Renal cortical epithelial cell (primary cell): ENCODE results near the gene SLC38A10. TPM values are rescaled to one million over a fixed set of nuclear protein-coding genes. Genes with fewer than 3 reads are reported as not detected.

ENCODE experiments used
- DNase-seq: peaks from one replicate; pipeline ENCODE4 v3.0.0-alpha.2; 2011; ENCODE audit warnings: low read depth
- total RNA-seq: library from RNA; depleted of rRNA; stranded (reverse); fragments of >200 nt; gene quantifications from 2 replicates; pipeline ENCODE4 v1.2.3, GENCODE V29; 2014

The SLC38A10 gene
- total RNA-seq, 1 donor from 2014 or later: 127 TPM

DNA sequence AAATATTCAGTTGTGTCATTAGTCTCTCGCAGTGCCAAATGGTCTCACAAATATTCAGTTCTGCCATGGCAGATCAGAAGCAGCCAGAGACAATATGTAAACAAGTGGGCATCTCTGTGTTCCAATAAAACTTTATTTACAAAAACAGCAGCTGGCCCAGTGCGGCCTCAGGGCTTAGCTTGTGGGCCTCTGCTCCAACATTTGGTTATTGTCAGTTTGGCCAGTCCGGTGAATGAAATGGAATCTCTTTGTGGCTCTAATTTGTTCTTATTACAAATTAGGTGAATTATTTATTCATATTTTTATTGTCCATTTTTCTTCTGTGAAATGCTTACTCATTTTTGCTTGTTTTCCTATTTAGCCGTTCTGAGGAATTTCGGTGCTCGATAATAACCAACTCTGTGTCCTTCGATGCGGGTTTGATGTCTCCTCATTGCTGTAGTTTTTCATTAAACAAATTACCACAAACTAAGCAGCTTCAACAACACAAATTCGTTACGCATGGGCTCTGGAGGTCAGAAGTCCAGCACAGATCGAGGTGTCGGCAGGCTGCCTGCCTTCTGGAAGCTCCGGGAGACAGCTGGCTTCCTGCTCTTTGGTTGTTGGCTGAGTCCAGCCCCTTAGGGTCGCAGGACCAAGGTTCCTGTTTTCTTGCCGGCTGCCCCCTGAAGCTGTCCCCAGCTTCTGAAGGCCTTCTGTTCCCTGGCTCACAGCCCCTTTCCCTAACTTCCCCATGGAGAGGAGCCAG lies 4.1 kb upstream of the SLC38A10 start:
- peak; percentile 48 for DNase-seq

DNA sequence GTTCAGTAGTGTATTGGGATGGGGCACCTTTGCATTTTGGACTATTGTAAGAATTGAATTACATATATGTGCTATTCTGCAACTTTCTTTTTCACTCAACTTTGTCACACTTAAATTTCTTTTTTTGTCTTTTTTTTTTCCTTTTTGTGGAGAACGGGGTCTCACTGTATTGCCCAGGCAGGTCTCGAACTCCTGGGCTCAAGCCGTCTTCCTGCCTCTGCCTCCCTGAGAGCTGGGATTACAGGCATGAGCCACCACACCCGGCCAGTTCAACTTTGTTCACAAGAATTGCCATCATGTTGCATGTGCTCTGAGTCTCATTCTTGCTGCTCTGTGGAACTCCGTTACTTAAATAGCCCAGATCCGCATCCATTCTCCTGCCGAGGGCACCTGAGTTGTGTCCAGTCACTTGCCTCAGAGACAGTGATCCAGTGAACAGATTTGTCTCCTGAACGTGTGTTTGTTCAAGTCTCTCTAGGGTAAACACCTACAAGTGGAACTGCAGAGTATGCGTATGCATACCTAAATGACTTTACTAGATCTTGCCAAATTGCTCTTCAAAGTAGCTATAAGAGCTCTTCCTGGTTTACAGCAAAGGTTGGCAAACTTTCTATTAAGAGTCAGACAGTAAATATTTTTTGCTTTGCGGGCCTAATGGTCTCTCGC lies 3.4 kb upstream of the SLC38A10 start:
- no peak for DNase-seq

DNA sequence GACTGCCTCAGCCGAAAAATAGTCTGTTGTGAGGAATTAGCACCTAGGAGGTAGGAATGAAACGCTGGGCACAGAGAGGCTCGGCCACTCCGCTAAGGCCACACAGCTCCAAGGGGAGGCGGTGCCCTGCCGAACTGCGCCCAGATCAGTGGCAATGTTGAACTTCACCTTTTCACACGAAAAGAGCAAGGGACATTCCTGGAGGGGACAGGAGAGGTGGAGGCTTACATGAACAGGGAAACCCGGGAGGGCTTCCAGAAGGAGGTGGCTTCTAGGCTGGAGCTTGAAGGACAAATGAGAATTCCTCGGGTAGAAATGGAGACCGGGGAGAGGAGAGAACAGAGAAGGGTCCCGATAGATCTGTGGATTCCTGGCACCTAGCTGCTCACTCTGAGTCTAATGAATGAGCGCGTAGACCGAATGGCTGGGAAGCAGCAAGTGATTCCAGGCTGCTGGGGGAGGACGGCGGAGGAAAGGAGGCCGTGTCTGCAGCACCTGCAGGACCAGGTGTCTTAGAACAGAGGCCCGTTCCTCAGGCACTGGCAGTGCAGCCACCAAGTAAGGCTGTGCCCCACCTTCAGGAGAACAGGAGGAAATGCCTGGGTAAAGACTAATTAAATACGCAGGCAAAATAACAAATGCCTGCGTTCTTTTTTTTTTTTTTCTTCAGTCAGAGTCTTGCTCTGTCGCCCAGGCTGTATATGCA lies 722 bp upstream of the SLC38A10 start:
- peak; percentile 76 for DNase-seq

- DNase-seq: no peak
These were observed 536 bp downstream of the SLC38A10 start for GRCh38 chr17:81294512-81295030.

GRCh38 chr17:81292450-81292849 lies 2.7 kb downstream of the SLC38A10 start:
- no peak for DNase-seq

DNA sequence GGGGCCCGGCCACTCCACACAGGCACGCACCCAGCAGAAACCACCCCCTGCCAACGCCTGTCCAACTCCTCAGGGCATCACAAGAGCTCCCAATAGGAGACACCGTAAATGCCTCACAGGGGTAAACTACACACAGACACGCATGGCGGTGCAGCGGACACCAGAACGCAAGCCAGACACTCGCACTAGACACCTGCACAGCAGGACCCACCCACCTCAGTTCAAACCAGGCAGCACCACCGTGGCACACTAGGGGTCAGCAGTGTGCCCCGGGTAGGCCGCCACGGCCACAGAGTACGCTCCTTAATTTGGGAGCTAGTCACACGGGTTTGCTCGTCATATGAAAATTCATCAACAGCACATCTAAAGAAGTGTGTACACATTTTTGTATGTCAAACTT lies 3.4 kb downstream of the SLC38A10 start:
- DNase-seq: peak; percentile 37

DNA sequence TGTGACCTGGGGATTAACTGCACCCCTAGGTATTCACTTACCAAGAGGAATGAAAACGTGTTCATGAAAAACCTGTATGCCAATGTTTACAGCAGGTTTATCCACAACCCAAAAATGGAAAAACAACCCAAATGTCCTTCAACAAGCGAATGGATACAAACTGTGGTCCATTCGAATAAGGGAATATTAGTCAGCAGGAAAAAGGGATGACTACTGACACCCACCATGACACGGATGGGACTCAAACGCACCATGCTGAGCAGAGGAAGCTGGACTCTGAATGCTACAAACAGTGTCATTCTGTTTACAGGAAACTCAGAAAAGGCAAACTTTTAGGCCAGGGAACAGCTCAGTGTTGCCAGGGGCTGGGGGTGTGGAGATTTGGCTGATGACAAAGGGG lies 4.9 kb downstream of the SLC38A10 start:
- no peak for DNase-seq

DNA sequence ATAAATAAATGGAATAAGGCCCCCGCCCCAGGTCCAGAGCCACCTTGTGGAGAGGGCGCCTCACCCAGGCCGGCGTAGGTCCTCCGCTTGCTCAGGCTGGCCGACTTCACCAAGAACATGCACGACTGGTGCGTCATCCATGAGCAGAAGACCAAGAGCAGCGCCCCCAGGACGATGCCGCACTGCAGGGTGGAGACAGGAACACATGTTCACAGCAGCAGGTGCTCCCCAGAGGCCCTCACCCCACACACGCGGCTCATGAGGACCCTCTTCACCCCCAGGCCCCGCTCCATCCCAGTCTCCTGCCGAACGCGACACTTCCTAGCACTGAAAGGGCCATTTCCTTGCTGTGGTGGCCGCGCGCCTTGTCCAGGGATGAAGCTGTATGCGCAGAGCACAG lies 5.5 kb downstream of the SLC38A10 start:
- no peak for DNase-seq

DNA sequence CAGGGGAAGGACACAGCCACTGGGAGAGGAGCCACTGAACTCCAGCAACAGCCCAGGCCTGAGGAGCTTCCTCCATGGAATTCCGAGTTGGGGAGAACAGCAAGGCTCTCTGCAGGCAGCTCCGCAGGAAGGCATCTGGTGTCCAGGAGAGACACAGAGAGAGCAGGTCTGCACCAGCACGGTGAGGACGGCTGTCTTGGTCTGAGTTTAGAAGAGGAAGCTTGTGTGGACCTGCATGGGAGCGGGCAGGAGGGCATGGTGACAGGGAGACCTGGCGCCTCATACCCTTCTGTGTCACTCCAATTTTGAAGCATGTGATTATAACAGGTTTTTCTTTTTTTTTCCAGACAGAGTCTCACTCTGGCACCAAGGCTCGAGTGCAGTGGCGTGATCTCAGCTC lies 6.4 kb downstream of the SLC38A10 start:
- DNase-seq: no peak

- no peak for DNase-seq
These were observed 7.2 kb downstream of the SLC38A10 start for GRCh38 chr17:81287741-81288430.

DNA sequence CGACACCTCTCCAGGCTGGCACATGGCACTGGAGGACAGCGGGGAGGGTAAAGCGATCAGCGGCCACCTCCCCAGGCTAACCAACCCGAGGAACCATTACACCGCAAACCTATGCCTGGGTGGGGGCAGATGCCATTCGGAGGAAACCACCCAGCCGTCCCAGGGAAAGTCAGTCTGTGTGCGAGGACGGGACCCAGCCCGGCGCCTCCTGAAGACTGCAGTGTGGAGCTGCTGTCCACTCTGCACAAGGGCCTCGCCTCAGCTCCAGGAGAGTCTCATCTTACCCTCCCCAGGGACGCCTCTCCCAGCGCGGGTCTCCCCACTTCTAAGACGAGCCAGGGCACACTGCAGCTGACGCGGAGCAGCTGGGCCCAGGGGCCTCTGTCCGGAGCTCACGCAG lies 8.0 kb downstream of the SLC38A10 start:
- no peak for DNase-seq

DNA sequence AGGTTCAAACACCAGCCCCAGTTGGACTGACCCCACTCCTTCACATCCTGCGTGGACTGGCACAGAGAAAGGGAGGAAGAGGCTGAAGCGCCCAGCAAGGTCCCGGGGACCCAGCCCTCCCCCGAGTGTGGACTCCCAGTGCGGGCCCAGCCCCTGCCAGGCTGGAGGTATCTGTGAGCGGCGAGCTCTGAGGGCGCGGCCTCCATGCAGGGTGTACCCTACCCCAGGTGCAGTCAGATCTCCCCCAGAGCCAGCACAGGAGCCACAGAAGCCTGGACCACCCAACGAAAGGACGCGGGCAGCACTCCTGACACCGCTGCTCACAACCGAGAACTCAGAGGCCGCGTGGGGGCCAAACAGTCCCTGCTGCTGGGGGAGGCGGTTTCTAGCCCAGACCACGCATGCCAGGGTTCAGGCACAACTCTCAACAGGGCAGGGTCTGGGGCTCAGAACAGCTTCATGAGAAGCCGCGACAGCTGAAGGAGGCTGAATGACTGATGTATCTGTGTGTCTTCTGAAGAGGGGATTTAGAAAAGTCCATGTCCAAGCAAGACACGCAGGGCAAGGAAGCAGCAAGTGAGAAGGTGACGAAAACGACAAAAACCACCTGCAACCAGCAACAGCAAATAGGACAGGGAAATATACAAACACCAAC lies 8.5 kb downstream of the SLC38A10 start:
- no peak for DNase-seq

DNA sequence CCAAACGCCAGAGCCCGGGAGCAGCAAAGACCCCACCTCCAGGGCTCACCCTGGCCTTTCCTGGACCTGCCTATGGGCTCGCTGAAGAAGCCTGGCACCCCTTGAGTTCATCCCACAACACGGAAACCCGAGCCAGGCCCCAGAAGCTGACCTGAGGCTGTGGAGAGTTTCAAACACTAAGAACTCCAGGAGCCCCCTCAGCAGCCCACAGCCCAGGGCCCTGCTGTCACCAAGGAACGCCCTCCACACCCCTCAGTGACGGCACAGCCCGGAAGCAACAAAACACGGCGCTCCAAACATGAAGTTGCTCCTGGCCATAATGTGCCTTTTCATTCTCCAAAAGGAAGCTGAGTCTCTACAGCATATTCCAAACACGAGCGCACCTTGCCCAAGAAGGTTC lies 9.2 kb downstream of the SLC38A10 start:
- DNase-seq: no peak

- no peak for DNase-seq
These were observed 9.8 kb downstream of the SLC38A10 start for GRCh38 chr17:81285179-81285878.

DNA sequence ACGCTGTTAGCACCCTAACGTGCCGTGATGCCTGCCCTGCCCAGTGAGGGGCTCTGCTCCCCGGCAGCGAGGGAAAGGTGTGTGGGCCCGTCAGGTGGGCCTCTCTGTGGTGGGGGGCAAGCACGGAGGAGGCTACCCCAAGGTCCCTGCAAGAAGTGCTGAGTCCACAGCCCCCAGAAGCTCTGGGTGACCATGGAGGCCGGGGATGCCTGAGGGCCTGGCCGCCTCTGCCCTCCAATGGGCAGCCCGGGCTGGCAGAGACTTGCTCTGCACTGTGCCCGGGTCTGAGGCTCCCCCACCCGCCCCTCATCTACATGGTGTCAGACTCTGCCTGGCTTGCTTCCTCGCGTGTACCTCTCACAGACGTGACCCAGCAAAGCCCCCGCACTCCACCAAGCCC lies 12.2 kb downstream of the SLC38A10 start:
- DNase-seq: no peak

DNA sequence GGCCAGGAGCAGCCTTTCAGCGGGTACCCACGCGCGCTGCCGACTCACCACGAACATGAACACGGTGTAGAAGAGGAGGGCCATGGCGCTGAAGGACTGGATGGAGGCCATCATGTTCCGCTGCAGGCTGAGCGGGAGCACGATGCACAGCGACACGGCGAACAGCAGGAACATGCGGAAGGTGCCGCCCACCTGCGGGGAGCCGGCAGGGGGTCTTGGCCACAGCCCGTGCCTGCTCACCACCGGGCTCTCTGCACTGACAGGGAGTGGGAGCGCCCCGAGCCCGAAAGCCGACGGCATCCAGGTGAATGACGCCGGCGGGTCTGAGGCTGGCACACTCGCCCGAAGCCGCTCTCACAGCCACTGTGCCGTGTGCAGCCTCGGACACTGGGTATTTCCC lies 13.0 kb downstream of the SLC38A10 start:
- no peak for DNase-seq

DNA sequence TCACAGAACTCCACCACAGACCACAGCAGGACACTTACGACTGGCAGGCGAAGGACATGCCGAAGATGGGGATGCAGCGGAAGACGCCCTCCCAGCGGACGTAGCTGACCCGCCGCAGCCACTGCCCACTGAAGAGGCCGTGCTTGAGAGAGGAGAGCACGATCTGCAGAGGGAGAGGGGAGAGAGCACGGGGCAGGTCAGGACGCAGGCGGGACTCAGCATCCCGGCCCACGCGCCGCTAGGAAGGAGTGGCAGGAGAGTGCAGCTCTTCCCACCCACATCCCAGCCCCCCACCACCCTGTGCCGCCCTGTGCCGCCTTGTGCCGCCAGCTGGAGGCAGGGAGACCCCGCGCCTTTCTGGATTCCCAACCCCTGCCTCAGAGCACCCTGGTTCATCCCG lies 14.5 kb downstream of the SLC38A10 start:
- no peak for DNase-seq

DNA sequence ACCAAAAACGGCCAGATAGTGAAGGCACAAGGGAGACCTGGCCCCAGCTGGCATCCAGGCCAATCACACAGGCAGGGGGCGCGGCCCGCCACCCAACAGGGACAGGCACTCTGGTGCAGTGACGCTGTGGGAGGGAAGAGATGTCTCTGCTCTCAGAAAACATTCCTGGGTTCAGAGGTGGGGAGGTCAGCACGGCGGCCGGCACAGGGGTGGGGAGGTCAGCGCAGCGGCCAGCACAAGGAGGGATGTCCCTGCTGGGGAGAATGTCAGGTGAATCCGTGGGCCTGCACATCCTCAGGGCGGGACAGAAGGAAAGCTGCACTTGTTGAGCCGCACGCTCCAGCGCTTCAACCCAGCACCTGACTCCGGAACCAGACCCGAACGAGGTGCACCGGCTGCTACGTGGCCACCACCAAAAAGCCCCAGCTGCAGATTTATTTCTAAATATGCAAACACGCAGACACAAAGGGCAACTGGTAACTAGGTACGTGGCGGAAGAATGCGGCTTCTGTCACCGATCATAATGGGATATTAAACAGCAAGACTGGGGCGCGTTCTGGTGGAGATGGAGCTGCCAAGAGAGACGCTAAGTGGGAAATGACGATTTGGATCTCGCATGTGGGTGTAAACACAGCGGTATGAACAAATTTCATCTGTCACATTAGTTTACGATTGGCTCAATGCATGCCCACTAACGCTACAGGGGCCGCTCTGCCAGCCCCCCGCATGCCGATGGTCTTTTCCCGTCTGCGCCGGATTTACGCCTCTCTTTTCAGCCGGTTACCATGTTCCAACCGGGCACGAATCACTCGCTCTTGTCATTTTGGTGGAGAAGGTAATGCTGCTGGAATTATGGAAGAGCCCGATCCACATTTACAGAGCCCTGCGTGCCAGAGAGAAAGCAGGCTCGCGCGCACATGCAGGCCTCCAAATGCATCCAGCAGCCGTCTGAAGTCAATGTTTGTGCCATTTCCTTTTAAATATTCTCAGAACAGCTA lies 15.5 kb downstream of the SLC38A10 start:
- DNase-seq: no peak

DNA sequence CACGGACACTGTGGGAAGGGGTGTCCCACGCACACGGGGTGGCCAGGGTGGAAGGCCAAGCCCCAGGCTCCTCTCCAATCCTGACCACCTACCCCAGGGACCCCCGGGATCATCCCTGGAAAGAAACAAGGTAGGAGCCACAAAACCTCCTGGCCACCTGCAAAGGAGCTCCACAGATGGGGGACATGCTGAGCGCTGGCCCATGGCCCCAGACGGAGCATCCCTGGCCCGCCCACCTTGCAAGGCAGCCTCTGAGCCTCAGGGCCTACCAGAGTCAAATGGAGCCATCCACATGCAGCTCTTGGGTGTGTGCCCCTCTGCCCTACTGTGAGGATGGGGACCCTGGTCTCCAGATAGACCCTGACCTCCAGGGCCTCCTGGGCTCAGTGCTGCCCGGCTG lies 16.3 kb downstream of the SLC38A10 start:
- DNase-seq: no peak
